HG03066 (cell line): ENCODE measurements around the gene MOB3B.

Source experiments
- ATAC-seq: cut with Tn5 transposase; IDR thresholded peaks from one replicate; pipeline ENCODE4 v1.9.1; 2021; ENCODE audit warnings: low read depth; ENCODE audit not compliant: unreplicated experiment

Gene MOB3B

GRCh38 chr9:27542508-27542907 is 12.9 kb upstream of the MOB3B start:
- ATAC-seq = no peak

DNA sequence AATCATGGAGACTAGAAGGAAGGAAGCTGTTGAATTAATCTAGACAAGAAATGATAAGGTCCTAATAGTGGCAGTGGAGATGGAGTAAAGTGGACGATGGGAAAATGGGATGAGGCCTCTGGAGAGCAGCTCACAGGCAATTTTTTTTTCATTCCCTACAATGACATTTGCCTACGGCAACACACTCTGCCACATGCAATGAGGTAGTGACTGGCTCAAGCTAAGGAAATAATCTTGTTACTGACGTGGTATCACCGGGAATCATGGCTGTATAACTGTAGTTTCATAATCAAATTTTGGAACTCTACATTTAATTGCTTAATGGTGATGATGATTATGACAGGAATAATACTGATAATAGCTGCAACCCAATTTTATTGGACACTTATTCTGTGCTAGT is 12.1 kb upstream of the MOB3B start:
- ATAC-seq = no peak

DNA sequence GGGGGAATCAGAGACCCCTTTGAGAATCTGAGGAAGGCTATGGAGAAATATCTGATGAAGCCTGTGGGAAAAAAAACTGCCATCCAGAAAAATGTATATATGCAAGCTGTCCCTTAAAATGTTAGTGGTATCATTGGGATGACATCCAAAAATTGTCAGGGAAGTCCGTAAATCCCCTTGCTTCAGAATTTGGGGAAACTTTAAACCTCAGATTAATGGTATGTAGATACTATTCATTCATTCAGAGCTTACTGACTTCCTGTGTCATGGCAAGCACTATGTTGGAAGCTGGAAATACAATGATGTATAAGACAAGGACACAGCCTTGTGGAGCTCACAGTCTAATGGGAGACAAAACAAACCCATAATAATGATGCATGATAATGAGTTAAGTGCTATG is 10.9 kb upstream of the MOB3B start:
- no peak for ATAC-seq

DNA sequence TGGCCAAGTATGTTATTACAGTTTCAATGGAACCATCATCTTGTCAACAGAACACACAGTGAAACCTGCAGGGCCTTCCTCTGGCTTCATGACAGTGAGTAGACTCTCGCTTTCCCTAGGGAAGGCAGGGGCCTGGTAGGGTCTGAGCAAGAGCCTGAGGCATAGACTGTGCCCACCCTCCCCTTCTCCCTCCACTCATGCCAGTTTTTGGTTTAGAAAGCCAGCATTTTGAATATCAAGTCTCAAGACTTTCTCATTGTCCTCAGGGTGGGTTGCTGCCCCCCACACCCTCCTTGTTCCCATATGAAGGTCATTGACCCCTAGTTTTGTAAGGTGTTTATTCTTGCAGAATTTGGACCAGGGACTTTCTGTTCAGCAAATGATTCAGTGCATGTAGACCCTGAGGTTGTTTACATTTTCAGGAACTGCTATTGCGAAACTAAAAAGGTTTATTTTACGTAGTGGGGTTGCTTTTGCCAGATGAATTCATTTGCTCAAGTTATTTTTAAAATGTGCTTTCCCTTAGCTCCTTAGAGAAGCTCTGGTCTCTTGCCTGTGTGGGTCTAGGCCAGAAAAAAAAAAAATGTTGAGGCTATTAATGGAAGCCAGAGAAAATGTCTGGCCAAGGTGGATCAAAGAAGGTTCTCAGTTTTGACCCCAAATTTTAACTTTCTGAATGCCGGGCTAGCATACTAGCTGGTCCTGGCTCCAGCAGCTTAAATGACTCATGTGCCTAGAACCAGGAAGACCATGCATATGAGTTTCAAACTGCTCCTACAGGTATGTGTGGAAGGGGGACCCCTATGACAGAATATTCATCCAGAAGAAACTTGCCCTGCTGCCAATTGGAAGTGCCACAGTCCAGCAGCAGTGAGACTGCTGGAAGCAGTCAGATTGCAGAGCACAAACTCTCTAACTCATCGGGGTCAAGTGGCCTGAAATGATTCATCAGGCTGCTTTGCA is 10.1 kb upstream of the MOB3B start:
- no peak for ATAC-seq

- ATAC-seq = peak; percentile 33
Observed at GRCh38 chr9:27538647-27539046, 9.0 kb upstream of the MOB3B start.

DNA sequence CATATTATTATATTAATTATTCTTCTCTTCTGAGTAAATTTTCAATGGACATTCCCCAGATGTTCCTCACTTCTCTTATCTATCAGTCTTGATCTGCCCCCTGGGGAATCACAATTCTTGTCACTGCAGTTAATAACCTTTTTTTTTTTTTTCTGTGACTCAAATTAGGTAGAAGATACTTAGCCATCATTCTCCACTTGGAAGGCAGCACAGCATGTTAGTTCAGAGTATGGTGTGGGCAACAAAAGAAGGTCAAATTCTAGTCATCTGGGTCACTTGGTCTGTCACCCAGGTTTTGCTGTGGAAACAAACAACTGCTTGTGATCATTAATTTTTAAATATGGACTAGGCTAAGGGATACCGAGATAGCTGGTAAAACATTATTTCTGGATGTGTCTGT is 8.1 kb upstream of the MOB3B start:
- ATAC-seq = no peak

DNA sequence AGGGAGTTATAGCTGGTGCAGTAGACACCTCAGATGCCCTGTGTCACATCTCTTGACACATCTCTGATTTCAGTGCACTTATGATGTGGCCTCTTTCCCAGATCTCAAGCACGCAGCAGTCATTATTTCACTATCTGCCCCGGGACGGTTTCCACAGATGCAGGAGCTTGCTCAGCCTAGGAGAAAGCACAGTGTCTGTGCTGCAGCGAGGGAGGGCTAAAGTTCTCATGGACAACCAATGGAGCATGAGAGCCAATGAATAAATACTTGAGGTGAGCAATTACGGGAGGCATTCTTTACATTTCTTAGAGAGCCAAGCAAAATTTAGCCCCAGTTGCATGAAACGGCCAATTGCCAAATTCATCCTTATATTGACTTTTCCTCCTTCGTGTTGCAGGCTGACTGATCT is 7.4 kb upstream of the MOB3B start:
- ATAC-seq = no peak

- ATAC-seq = no peak
Observed at GRCh38 chr9:27536168-27536567, 6.6 kb upstream of the MOB3B start.

DNA sequence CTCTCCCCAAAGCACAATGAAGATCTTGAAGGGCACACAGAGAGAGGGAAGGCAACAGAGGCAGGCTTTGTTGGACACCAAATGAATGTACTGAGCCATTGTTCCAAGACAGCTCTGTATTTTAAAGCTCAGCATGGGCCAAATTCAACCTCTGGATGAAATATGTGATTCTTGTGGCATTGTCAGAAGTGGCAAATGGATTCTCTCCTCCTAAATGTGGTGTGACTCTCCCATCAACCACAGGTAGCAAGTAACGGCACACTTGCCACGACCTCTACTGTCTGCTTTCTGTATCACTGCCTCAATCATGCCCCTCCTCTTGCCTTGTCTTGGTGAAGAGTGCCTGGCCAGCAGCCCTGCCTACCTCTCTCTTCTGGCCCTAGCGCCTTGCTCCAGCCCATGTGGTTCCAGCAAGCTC is 6.1 kb upstream of the MOB3B start:
- ATAC-seq = no peak

- no peak for ATAC-seq
Observed at GRCh38 chr9:27534658-27535209, 5.1 kb upstream of the MOB3B start.

DNA sequence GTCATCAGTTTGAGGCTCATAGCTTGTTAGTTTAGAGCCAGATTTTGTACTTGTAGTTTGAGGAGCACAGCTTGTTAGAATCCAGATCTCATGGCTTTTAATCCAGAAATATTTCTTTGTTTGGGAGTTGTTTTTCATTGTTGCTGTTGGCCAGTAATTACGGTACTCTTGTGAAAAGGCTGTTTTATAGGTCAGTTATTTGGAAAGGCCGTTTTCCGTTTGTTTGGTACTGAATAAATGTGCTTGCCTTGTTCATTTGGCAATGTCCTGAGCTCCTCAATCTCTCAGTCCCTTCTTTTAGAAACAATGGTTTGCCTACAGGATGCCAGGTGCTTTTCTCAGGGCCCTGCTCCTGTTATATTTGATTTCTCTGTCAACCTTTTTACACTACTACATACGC is 4.5 kb upstream of the MOB3B start:
- no peak for ATAC-seq

DNA sequence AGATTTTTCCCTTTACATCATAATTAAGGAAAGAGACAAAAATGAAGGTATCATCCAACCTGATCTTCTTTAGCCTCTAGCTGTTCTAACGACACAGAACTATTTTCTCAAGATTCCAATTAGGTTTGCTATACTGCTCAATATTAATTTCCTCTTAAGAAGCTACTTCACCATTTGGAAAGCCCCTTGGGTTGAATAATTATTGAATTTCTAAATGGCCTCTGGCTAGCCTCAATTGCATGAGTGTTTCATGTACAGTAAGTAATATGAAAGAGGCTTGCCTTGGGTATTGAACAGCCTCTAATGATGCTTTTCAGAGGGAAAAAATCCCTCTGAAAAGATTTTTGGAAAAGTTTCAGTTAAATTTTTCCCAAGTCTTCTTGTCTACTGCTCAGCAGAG is 3.7 kb upstream of the MOB3B start:
- no peak for ATAC-seq

- no peak for ATAC-seq
Observed at GRCh38 chr9:27532046-27532445, 2.4 kb upstream of the MOB3B start.

- no peak for ATAC-seq
Observed at GRCh38 chr9:27530915-27531755, 1.5 kb upstream of the MOB3B start.

DNA sequence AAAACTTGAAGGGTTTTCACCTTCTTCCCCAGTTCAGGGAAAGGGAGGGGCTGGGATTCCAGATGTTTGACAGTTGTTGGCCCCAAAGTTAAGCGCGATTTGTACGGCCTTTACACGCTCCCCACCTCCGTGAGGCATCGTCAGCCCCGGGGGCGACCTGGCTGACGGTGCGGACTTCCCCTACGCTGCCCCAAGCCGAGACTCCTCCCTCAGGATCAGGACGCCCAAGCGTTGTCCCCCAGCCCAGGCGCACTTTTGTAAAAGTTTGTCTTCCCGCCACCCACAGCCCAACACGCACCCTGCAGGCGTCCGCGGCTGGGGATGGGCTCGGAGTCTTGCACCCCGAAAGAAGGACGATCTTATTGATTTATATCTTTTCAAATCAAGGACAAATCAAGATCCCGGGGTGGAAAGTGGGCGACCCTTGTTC is 713 bp downstream of the MOB3B start:
- peak; percentile 50 for ATAC-seq

DNA sequence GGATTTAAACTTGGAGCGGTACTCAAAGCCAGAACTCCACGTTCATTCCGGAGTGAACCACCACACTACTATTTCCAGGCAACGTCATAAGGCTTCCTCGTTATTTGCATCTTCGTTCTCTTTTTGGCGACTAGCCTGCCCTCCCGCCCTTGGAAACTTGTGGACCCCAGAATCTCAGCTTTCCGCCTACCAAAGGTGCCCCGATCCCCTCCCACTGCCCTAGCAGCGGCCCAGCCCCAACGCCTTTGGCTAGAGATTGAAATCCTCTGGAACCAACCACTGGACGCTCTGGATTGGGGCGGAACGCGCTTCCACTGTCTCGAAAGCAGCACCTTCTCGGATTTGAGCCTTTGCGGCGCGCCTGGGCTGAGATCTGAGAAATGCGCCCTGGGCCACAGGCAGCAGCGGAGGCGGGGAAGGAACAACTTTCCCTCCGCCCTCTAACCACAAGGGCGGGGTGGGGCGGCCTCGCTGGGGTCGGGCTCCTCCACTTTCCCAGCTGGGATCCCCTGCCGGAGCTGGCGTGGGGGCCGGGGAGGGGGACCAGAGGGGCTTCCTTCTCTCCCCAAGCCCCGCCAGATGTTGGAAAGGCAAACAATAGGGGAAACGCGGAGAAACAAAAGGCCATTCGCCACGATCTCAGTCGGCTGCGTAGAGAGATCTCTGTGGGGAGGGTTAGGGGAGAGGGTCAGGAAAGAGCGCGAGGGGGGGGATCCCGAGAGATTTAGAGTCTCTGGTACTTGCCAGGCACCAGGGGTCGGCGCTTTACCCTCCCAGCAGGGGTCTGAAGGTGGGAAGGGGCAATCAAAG is 1.3 kb downstream of the MOB3B start:
- peak; percentile 47 for ATAC-seq

DNA sequence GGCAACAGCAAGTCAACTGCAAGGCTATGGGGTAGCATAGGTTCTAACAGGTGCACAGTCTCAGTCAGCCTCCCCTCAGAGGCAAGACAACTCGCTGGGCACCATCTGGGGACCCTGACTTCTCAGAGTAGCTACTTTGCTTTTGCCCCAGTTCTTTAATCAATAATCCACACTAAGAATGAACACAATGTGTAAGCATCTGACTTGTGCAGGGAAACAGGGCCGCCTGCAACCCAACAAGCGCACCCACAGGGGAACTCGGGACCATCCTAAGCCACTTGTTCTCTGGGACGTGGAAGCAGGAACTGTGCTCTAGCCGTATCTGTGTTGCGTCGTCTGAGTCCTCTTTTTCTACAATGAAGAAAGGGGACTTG is 1.9 kb downstream of the MOB3B start:
- ATAC-seq = no peak

DNA sequence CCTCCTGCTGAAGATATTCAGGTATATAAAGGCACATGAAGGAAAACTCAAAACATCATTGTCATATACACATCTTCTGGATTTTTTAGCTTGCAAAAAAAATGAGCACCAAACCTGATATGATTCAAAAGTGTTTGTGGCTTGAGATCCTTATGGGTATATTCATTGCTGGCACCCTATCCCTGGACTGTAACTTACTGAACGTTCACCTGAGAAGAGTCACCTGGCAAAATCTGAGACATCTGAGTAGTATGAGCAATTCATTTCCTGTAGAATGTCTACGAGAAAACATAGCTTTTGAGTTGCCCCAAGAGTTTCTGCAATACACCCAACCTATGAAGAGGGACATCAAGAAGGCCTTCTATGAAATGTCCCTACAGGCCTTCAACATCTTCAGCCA is 5.4 kb downstream of the MOB3B start, which contains the start of gene IFNK:
IFNK (plus strand) TSS at position 55 of the 400 bp plus-strand sequence; CDS start at position 102, 47 bp downstream.
- ATAC-seq = no peak

GRCh38 chr9:27523141-27523540 is 6.5 kb downstream of the MOB3B start:
- ATAC-seq = no peak

GRCh38 chr9:27520986-27521385 is 8.6 kb downstream of the MOB3B start:
- ATAC-seq = no peak
